ENCODE results near the gene SLC66A3.
"Not testable (repeated sequence)": the region's sequence is repeated elsewhere in the genome, so short reads cannot be mapped to it uniquely, and the experiment has no call there.

The SLC66A3 gene

GRCh38 chr2:11165046-11165445 lies 9.8 kb downstream of the SLC66A3 start:
- DNase-seq, result not testable (repeated sequence)

GRCh38 chr2:11166476-11166875 lies 11.2 kb downstream of the SLC66A3 start:
- no peak for DNase-seq

- no peak for DNase-seq
These were observed 13.2 kb downstream of the SLC66A3 start for GRCh38 chr2:11168488-11168887.

GRCh38 chr2:11169333-11169732 lies 14.1 kb downstream of the SLC66A3 start:
- DNase-seq, result no peak

- DNase-seq, result no peak
These were observed 19.0 kb downstream of the SLC66A3 start for GRCh38 chr2:11174222-11174621.

GRCh38 chr2:11175293-11175795 lies 20.1 kb downstream of the SLC66A3 start:
- DNase-seq, result no peak

GRCh38 chr2:11177871-11178690 lies 22.8 kb downstream of the SLC66A3 start:
- peak in 1 of 2 experiments; percentile 28 for DNase-seq

GRCh38 chr2:11179196-11179595 lies 23.9 kb downstream of the SLC66A3 start:
- no peak for DNase-seq

GRCh38 chr2:11179899-11180298 lies 24.6 kb downstream of the SLC66A3 start:
- no peak for DNase-seq

- DNase-seq, result no peak
These were observed 25.4 kb downstream of the SLC66A3 start for GRCh38 chr2:11180653-11181052.

- DNase-seq, result no peak
These were observed 27.7 kb downstream of the SLC66A3 start for GRCh38 chr2:11182951-11183350.

GRCh38 chr2:11186145-11186544 lies 30.9 kb downstream of the SLC66A3 start:
- DNase-seq, result no peak

GRCh38 chr2:11187083-11187619 lies 31.9 kb downstream of the SLC66A3 start:
- DNase-seq, result no peak

- DNase-seq, result no peak
These were observed 32.5 kb downstream of the SLC66A3 start for GRCh38 chr2:11187731-11188130.

- no peak for DNase-seq
These were observed 41.0 kb downstream of the SLC66A3 start for GRCh38 chr2:11196246-11196645.

GRCh38 chr2:11200651-11201050 lies 45.4 kb downstream of the SLC66A3 start:
- DNase-seq, result no peak

- DNase-seq, result no peak
These were observed 46.7 kb downstream of the SLC66A3 start for GRCh38 chr2:11201969-11202368.

GRCh38 chr2:11203480-11203879 lies 48.2 kb downstream of the SLC66A3 start:
- no peak for DNase-seq

- no peak for DNase-seq
These were observed 52.8 kb downstream of the SLC66A3 start for GRCh38 chr2:11208083-11208482.

GRCh38 chr2:11212645-11213044 lies 57.4 kb downstream of the SLC66A3 start:
- no peak for DNase-seq

GRCh38 chr2:11213090-11213638 lies 57.9 kb downstream of the SLC66A3 start:
- no peak for DNase-seq

GRCh38 chr2:11213975-11214374 lies 58.7 kb downstream of the SLC66A3 start:
- no peak for DNase-seq

- no peak for DNase-seq
These were observed 59.5 kb downstream of the SLC66A3 start for GRCh38 chr2:11214770-11215169.

- DNase-seq, result no peak
These were observed 60.1 kb downstream of the SLC66A3 start for GRCh38 chr2:11215407-11215806.

All from NCI-H446 (cell line).